HG03108 (cell line): ENCODE measurements around the gene ARHGEF18.
"Not testable (repeated sequence)": the region's sequence is repeated elsewhere in the genome, so short reads cannot be mapped to it uniquely, and the experiment has no call there.

Experiments used
- ATAC-seq: cut with Tn5 transposase; IDR thresholded peaks from one replicate; pipeline ENCODE4 v1.9.1; 2021; ENCODE audit warnings: moderate library complexity; ENCODE audit not compliant: unreplicated experiment

The ARHGEF18 gene

DNA sequence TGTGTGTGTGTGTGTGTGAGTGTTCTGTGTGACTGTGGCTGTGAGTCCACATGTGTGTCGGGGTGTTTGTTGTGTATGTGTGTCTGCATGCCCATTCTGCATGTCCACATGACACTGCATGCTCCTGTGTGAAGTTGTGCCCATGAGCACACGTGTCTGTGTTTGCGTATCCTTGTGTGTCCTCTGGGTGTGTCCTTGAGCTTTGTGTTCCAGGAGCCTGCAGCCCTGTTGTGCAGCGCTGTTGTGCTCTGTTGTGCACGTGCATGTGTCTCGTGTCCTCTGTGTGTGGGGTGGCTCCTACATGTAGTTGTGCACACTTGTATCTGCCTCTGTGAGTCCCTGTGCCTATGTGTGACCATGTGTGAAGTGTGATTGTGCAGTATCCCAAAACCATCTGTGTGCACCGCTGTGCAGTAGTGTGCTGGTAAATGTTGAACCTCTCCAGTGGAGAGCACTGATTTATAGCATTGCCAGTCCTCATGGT lies 2.2 kb upstream of the ARHGEF18 start:
- ATAC-seq: no peak

DNA sequence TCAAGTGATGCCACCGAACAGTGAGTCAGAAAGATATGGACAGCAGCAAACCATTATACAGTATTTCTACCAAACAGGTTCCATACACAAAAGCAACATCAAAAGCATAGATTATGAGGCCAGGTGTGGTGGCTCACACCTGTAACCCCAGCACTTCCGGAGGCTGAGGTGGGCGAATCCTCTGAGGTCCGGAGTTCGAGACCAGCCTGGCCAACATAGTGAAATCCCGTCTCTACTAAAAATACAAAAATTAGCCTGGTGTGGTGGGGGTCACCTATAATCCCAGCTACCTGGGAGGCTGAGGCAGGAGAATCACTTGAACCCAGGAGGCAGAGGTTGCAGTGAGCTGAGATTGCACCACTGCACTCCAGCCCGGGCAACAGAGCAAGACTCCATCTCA lies 1.7 kb upstream of the ARHGEF18 start:
- ATAC-seq: not testable (repeated sequence)

DNA sequence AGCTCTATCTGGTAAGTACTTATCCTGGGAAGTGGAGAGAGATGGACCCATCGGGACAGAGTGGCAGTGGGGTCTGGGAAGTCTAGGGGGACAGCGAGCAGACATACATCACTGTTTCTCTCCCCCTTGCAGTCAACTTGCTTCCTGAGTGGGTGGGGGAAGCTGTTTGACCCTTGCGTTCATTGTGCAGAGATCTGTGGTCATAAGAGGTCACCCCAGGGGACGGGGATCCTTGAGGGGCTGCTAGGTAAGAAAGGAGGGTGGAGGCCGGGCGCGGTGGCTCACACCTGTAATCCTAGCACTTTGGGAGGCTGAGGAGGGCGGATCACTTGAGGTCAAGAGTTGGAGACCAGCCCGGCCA lies 474 bp downstream of the ARHGEF18 start:
- ATAC-seq: no peak

DNA sequence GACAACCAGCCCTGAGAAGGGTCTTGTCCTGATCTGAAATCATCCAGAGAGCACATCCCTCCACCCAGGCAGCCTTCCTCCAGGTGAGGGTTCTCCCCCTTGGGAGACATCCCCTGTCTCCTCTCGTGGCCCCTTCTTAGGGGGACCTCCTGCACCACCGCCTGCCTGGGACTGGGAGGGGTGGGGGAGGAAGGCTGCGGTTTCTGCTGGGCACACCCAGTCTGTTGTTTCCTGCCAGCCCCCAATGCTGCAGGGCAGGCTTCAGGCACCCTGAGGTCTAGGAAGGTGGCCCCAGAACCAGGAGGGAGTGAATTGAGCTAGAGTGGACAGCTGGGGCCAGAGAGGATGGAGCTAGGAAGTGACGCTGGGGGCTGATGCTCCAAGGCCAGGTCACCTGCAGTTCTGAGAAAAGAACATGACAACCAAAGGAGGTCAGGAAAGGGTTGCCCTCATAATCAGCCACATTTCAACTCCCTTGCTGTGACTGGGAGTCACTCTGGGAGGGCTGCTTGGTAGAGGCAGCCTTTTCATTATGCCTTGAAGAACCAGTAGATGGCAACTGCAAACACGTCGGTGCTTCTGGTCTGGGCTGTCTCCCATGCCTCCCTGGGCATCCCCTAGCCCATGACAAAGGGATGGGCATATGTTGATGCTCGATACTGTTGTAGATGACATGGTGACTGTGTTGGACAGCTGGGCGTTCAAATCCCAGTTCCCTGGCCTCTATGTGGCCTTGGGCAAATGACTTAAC lies 1.4 kb downstream of the ARHGEF18 start:
- no peak for ATAC-seq

DNA sequence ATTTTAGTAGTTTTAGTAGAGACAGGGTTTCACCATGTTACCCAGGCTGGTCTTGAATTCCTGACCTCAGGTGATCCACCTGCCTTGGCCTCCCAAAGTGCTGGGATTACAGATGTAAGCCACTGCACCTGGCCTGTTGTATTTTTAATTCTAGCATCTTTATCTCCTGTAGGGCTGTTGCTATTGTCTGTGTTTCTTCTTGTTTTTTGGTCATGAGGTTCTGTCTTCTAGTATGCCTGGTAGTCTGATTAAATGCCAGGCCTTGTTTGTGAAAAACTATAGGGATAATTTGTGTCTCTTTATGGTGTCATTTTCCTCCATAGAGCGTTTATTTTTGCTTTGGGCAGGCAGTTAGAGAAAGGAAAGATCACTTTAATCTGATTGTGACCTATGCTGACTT lies 3.1 kb downstream of the ARHGEF18 start:
- no peak for ATAC-seq

DNA sequence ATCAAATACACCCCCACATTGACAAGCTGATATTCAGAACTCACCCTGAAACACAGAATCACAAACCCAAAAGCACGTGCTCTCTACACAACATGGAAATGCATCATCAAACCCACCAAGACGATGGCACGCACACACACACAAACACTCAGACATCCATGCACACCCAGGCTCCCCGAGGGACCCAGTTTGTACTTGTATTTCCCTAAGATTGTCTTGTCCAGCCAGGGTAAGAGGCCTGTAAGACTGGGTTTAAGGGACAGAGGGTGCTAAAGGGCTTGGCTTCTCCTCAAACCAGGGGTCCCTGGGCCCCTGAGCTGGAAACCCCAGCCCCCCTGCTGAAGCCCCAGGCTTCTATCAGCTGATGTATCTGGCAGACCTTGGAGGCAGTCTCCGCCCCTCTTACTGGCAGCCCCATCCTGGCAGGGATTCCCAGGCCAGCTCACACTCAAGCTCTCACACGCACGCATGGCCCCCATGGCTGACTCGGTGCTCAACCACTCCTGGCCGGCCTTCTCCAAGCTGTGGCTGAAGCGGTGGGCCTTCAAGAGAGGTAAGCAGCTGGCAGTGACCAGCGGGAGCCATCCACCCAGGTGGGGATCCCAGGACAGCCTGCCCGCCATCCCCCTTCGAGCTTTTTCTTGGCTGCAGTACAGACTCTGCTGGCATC lies 6.5 kb downstream of the ARHGEF18 start:
- ATAC-seq: no peak

DNA sequence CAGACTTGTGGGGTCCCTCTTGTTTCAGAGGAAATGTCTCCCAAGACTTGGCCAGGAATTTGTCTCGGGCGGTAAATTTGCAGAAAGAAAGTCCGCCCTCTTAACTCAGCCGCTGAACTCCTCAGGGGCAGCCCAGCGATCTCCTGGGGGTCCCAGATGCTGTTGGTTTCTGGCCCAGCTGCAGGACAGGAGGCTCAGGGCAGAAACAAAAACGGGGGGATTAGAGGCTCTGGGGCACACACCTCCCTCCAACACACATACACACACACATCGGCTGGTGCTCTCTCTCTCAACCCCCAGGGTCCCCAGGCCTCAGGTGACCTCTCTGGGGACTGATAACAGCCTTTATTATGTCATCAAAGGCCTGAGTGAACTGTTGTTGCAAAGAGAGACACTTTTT lies 7.1 kb downstream of the ARHGEF18 start:
- no peak for ATAC-seq

DNA sequence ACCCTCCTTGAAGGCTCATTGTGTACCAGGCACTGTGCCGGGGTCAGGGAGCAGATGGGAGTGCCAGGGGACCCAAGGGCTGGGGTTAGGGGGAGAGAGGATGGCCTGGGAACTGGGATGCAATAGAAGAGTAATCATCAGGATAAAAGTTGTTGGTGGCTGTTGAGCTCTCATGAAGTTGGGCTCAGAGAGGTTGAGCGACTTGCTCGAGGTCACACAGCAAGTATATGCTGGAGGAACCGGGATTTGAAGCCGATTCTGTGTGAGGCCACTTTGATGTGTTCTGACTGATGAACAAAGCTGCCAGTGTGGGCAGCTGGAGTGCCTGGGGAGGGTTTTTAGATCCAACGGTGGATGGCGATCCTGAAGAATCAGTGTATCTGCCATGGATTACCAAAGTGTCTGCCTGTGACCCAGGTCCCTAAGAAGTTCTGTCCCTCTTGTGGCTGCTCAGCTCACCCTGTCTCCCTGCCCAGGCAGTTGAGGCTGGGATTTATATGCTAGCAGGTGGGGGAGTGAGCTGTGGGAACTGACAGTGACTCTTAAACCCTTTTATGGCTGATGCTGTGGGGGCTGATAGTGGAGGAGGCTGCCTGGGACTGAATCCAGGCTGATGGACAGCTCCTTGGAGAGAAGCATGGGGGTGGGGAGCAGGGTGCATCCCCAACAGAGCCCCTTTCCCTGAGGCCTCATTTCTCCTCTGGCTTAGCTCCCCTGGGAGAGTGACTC lies 8.3 kb downstream of the ARHGEF18 start:
- no peak for ATAC-seq

DNA sequence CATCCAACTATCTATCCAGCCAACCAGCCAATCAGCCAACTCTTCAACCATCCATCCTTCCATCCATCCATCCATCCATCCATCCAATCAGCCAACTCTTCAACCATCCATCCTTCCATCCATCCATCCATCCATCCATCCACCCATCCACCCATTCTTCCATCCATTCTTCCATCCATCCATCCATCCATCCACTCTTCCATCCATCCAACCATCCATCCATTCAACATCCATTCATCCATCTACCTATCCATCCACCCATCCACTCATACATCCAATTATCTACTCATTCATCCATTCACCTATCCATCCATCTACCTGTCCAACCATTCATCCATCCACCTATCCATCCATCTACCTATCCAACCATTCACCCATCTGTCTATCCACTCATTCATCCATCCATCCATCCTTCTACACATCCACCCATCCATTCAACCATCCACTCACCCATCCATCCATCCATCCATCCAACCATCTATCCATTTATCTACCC lies 9.4 kb downstream of the ARHGEF18 start:
- no peak for ATAC-seq

DNA sequence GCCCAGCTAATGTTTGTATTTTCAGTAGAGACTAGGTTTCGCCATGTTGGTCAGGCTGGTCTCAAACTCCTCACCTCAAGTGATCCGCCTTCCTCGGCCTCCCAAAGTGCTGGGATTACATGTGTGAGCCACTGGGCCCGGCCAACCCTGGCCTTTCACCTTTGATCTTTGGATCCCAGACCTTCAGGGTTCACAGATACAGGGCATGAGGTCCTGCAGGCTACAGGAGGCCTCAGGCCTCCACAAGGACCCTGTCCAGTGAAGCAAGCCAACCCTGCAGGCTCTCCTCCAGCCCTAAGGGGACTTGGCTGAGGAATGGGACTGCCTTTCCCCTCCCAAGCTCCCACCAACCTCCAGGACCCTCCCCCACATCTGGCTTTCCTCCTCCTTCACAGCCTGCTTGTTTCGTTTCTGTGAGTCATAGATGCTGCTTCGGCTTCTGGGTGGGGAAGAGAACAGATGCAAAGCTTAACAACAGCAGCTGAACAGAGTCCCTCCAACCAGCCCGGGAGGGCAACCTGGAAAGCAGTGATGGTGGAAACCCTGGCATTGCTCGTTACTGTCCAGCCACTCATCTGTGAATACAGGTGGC lies 11.8 kb downstream of the ARHGEF18 start:
- ATAC-seq: no peak

DNA sequence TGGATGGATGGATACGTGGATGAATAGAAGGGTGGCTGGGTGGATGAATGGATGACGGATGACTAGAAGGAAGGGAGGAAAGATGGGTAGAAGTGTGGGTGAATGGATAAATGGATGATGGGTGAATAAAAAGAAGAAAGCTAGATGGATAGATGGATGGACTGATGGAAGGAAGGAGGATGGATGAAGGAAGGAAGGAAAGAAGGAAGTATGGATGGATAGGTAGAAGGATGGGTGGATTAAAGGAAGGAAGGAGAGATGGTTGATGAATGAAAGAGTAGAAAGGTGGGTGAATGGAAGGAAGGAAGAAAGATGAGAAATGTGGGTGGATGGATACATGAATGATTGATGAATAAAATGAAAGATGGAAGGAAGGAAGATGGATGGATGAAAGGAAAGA lies 14.5 kb downstream of the ARHGEF18 start:
- no peak for ATAC-seq

DNA sequence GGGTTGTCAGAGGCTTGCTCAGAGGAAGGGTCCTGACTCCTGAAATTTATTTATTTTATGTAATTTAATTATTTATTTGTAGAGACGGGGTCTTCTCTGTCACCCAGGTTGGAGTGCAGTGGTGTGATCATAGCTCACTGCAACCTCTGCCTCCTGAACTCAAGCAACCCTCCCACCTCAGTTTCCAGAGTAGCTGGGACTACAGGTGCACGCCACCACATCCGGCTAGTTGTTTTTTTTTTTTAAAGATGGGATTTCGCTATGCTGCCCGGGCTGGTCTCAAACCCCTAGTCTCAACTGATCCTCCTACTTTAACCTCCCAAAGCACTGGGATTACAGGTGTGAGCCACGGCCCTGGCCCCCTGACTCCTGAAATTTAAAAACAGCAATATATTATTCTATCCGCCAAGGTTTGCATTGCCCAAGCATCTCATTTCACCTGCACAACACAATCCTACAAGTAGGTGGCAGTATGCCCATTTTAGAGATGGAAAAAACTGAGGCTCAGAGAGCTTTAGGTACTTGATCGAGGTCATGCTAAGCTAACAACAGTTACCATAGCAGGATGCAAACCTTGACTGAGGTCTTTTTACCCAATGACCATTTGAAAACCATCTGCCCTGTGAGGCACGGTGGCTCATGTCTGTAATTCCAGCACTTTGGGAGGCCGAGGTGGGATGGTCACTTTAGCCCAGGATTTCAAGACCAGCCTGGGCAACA lies 18.1 kb downstream of the ARHGEF18 start:
- no peak for ATAC-seq

DNA sequence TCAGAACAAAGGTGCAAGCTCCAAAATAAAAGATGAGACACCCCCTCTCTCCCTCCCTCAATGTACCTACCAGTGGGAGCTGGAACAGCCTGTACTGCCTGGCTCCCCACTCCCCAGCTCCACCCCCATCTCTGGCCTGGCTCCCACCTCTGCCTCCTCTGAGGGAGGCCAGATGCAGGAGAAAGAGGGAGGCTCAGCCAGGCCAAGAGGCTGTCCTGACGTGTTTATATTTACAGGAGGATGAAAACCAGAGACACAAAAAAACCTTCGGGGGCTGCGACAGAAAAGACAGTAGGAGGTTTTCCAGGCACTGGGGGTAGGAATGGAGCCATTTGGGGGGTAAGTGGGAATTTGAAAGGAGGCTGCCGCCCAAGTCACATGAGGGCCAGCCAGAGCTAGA lies 19.7 kb downstream of the ARHGEF18 start:
- ATAC-seq: no peak

DNA sequence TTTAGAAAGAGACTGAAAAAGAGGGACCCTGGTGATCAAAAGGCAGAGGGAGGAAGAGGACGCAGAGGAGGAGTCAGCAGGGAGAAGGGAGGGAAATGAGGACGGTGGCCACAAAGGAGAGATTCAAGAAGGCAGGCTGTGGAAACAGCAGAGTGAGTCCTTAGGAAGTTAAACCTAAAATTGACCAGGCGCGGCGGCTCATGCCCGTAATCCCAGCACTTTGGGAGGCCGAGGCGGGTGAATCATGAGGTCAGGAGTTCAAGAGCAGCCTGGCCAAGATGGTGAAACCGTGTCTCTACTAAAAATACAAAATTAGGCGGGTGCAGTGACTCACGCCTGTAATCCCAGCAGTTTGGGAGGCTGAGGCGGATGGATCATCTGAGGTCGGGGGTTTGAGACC lies 20.1 kb downstream of the ARHGEF18 start:
- ATAC-seq: not testable (repeated sequence)

DNA sequence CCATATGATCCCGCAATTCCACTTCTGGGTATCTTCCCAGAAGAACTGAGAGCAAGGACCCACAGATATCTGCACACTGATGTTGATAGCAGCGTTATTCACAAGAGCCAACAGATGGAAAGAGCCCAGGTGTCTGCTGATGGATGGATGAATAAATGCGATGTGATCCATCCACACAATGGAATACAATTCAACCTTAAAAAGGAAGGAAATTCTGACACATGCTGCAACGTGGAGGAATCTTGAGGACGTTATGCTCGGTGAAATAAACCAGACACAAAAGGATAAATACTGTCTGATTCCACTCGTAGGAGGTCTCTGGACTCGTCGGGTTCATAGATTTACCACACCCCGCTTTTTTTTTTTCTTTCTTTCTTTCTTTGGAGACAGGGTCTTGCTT lies 21.8 kb downstream of the ARHGEF18 start:
- no peak for ATAC-seq

DNA sequence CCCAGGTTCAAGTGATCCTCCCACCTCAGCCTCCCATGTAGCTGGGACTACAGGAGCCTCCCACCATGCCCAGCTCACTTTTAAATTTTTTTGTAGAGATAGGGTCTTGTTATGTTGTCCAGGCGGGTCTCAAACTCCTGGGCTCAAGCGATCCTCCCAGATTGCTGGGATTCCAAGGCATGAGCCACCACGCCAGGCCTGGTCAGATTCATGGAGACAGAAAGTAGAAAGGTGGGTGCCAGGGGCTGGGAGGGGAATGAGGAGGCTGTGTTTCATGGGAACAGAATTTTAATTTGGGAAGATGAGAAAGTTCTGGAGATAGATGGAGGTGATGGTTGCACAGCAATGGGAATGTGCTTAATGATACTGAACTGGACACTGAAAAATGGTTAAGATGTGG lies 22.3 kb downstream of the ARHGEF18 start:
- no peak for ATAC-seq

DNA sequence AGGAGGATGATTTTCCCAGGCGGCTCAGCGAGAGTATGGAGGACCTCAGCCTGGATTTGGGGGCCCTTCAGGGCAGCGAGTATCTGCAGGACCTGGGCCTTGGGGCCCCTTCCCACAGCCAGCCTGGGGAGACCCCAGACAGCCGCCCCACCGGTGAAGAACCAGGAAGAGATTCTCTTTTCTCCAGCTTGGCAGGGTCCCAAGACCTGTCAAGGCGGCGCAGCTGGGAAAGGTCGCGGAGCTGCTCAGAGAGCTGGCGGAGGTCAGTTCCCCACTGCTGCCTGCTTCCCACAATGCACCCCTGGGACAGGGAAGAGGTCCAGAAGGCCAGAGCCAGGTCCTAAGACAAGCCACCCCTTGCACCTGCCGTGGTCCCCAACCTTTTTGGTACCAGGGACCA lies 24.1 kb downstream of the ARHGEF18 start:
- ATAC-seq: no peak

DNA sequence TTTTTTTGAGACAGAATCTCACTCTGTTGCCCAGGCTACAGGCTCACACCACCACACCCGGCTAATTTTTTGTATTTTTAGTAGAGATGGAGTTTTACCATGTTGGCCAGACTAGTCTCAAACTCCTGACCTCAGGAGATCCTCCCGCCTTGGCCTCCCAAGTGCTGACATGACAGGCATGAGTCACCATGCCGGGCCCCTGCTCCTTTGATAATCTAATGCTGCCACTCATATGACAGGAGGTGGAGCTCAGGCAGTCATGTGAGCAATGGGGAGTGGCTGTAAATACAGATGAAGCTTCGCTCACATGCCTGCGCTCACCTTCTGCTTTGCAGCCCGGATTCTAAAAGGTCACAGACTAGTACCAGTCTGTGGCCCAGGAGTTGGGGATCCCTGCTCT lies 25.1 kb downstream of the ARHGEF18 start:
- ATAC-seq: no peak

DNA sequence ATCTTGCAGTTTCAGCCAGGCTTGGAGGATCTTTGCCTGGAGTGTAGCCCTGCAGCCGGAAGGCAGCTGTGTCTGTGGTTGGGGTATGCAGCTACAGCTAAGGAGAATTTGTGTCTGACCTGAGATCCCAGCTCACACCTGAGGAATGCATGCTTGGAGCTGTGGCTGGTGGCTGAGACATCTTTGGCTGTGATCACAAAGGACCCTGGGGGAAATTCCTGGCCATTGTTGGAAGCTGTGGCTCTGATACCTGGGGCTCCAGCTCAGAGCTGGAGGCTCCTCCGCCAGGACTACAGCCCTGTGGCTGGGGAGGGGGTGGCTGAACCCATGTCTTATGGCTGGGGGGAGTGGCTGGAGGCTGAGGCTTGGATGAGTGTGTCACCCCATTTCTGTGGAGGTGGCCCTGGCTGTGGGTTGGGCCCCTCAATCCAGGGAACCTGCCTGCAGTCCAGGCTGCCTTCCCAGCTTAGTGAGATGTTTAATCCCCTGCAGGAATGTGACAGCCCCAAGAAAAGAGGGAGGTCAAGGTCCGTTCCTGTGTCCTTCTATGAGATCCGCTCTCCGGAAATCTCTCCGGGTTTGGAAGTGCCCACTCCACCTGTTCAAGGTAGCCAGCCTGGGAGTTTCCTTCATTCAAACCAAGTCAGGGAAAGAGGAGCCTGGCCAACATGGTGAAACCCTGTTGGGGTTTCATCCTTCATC lies 27.6 kb downstream of the ARHGEF18 start:
- no peak for ATAC-seq

DNA sequence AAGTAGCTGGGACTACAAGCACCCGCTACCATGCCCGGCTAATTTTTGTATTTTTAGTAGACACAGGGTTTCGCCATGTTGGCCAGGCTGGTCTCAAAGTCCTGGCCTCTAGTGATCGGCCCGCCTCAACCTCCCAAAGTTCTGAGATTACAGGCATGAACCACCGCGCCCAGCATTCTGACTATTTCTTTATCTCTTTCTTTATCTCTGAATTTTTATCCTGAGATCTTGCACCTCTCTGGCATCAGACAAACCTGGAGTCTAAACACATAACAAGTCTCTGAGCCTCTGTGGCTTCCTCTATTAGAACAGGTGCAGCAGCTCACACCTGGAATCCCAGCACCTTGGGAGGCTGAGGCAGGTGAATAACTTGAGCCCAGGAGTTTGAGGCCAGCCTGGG lies 28.5 kb downstream of the ARHGEF18 start:
- no peak for ATAC-seq
